Measurements from ENCODE around the gene HSPA1B.

The HSPA1B gene

DNA sequence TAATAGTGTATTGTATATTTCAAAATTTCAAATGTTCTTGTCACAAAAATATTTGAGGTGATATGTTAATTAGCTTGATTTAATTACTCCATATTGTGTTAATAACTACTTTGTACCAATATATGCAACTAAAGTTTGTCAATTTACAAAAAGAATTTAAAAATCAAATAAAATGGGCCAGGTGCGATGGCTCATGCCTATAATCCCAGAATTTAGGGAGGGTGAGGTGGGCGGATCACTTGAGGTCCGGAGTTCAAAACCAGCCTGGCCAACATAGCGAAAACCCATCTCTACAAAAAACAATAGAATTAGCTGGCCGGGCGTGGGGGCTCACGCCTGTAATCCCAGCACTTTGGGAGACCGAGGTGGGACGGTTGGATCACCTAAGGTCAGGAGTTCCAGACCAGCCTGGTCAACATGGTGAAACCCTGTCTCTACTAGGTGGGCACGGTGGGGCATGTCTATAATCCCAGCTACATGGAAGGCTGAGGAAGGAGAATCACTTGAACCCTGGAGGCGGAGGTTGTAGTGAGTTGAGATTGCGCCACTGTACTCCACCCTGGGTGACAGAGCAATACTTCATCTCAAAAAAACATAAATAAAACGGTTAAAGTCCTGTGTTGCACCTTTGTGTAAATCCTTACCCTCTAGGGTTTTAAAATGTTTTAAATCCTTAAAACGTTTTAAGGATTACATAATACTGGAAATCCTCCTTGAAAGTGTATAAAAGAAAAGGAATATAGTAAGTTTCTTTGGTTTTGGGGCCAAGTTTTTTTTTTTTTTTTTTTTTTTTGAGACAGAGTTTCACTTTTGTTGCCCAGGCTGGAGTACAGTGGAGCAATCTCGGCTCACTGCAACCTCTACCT is 4.0 kb downstream of the HSPA1B start (continued):
- TF ChIP-seq BCL11A (tag by site-specific recombination; IDR thresholded peaks at IDR 0.05; ENCODE audit: low read depth) (peak; percentile 29; the same call in 1 of the 2 replicates), EGR2 (tag by site-specific recombination; IDR thresholded peaks at IDR 0.05; ENCODE audit: low read depth) (peak; percentile 45; the same call in 1 of the 2 replicates), ZNF621 (tag by site-specific recombination; IDR thresholded peaks at IDR 0.05) (no peak), ZNF785 (tag by site-specific recombination; IDR thresholded peaks at IDR 0.05) (no peak), ZNF600 (tag by site-specific recombination; IDR thresholded peaks at IDR 0.05) (peak; percentile 59), PRDM1 (tag by site-specific recombination; IDR thresholded peaks at IDR 0.05) (peak; percentile 61), ZNF354C (tag by site-specific recombination; IDR thresholded peaks at IDR 0.05; ENCODE audit: borderline replicate concordance, low read depth) (no peak), ZNF837 (tag by site-specific recombination; IDR thresholded peaks at IDR 0.05) (no peak), ZNF561 (tag by site-specific recombination; IDR thresholded peaks at IDR 0.05; ENCODE audit: borderline replicate concordance) (peak; percentile 39; the same call in 1 of the 2 replicates), GLI4 (tag by site-specific recombination; IDR thresholded peaks at IDR 0.05) (no peak), WT1 (tag by site-specific recombination; IDR thresholded peaks at IDR 0.05) (peak; percentile 74), ZBTB8A (tag by site-specific recombination; IDR thresholded peaks at IDR 0.05) (no peak), BCL11B (tag by site-specific recombination; IDR thresholded peaks at IDR 0.05; ENCODE audit: low read depth) (0 out of 2 replicates have a peak, but pooled peaks have one; percentile 70), ZNF324 (tag by site-specific recombination; IDR thresholded peaks at IDR 0.05) (no peak), KLF10 (tag by site-specific recombination; IDR thresholded peaks at IDR 0.05) (no peak), SCRT2 (tag by site-specific recombination; IDR thresholded peaks at IDR 0.05) (no peak), ZSCAN23 (tag by site-specific recombination; IDR thresholded peaks at IDR 0.05) (no peak), SP3 (tag by site-specific recombination; IDR thresholded peaks at IDR 0.05) (no peak), ZNF830 (tag by site-specific recombination; IDR thresholded peaks at IDR 0.05; ENCODE audit: low read depth) (no peak), ZNF654 (tag by site-specific recombination; IDR thresholded peaks at IDR 0.05; ENCODE audit: low read depth) (no peak), ZNF223 (tag by site-specific recombination; IDR thresholded peaks at IDR 0.05) (no peak), SP7 (tag by site-specific recombination; IDR thresholded peaks at IDR 0.05) (0 out of 2 replicates have a peak, but pooled peaks have one; percentile 15)
- TF ChIP-seq, protein P1, sequence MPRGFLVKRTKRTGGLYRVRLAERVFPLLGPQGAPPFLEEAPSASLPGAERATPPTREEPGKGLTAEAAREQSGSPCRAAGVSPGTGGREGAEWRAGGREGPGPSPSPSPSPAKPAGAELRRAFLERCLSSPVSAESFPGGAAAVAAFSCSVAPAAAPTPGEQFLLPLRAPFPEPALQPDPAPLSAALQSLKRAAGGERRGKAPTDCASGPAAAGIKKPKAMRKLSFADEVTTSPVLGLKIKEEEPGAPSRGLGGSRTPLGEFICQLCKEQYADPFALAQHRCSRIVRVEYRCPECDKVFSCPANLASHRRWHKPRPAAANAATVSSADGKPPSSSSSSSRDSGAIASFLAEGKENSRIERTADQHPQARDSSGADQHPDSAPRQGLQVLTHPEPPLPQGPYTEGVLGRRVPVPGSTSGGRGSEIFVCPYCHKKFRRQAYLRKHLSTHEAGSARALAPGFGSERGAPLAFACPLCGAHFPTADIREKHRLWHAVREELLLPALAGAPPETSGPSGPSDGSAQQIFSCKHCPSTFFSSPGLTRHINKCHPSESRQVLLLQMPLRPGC (tag by site-specific recombination; IDR thresholded peaks at IDR 0.05): 0 out of 2 replicates have a peak, but pooled peaks have one; percentile 20
- TF ChIP-seq, protein P2, sequence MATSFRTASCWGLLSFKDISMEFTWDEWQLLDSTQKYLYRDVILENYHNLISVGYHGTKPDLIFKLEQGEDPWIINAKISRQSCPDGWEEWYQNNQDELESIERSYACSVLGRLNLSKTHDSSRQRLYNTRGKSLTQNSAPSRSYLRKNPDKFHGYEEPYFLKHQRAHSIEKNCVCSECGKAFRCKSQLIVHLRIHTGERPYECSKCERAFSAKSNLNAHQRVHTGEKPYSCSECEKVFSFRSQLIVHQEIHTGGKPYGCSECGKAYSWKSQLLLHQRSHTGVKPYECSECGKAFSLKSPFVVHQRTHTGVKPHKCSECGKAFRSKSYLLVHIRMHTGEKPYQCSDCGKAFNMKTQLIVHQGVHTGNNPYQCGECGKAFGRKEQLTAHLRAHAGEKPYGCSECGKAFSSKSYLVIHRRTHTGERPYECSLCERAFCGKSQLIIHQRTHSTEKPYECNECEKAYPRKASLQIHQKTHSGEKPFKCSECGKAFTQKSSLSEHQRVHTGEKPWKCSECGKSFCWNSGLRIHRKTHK (tag by site-specific recombination; IDR thresholded peaks at IDR 0.05): no peak
- TF ChIP-seq, protein P3, sequence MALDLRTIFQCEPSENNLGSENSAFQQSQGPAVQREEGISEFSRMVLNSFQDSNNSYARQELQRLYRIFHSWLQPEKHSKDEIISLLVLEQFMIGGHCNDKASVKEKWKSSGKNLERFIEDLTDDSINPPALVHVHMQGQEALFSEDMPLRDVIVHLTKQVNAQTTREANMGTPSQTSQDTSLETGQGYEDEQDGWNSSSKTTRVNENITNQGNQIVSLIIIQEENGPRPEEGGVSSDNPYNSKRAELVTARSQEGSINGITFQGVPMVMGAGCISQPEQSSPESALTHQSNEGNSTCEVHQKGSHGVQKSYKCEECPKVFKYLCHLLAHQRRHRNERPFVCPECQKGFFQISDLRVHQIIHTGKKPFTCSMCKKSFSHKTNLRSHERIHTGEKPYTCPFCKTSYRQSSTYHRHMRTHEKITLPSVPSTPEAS (tag by site-specific recombination; IDR thresholded peaks at IDR 0.05): no peak
- TF ChIP-seq, protein P4, sequence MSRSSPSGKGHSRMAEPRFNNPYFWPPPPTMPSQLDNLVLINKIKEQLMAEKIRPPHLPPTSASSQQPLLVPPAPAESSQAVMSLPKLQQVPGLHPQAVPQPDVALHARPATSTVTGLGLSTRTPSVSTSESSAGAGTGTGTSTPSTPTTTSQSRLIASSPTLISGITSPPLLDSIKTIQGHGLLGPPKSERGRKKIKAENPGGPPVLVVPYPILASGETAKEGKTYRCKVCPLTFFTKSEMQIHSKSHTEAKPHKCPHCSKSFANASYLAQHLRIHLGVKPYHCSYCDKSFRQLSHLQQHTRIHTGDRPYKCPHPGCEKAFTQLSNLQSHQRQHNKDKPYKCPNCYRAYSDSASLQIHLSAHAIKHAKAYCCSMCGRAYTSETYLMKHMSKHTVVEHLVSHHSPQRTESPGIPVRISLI (tag by site-specific recombination; IDR thresholded peaks at IDR 0.05): peak; percentile 97
- TF ChIP-seq, protein P5, sequence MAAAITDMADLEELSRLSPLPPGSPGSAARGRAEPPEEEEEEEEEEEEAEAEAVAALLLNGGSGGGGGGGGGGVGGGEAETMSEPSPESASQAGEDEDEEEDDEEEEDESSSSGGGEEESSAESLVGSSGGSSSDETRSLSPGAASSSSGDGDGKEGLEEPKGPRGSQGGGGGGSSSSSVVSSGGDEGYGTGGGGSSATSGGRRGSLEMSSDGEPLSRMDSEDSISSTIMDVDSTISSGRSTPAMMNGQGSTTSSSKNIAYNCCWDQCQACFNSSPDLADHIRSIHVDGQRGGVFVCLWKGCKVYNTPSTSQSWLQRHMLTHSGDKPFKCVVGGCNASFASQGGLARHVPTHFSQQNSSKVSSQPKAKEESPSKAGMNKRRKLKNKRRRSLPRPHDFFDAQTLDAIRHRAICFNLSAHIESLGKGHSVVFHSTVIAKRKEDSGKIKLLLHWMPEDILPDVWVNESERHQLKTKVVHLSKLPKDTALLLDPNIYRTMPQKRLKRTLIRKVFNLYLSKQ (tag by site-specific recombination; IDR thresholded peaks at IDR 0.05; ENCODE audit: borderline replicate concordance): no peak
- TF ChIP-seq, protein P6, sequence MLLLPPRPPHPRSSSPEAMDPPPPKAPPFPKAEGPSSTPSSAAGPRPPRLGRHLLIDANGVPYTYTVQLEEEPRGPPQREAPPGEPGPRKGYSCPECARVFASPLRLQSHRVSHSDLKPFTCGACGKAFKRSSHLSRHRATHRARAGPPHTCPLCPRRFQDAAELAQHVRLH (tag by site-specific recombination; IDR thresholded peaks at IDR 0.05): 0 out of 2 replicates have a peak, but pooled peaks have one; percentile 26
- TF ChIP-seq, protein P7, sequence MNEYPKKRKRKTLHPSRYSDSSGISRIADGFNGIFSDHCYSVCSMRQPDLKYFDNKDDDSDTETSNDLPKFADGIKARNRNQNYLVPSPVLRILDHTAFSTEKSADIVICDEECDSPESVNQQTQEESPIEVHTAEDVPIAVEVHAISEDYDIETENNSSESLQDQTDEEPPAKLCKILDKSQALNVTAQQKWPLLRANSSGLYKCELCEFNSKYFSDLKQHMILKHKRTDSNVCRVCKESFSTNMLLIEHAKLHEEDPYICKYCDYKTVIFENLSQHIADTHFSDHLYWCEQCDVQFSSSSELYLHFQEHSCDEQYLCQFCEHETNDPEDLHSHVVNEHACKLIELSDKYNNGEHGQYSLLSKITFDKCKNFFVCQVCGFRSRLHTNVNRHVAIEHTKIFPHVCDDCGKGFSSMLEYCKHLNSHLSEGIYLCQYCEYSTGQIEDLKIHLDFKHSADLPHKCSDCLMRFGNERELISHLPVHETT (tag by site-specific recombination; IDR thresholded peaks at IDR 0.05): 0 out of 2 replicates have a peak, but pooled peaks have one; percentile 16
